ENCODE results near the gene GATA5.
"Not testable (repeated sequence)": the region's sequence is repeated elsewhere in the genome, so short reads cannot be mapped to it uniquely, and the experiment has no call there.

GATA5 gene

GRCh38 chr20:62493253-62493885 lies 17.6 kb upstream of the GATA5 start:
- TF ChIP-seq POLR2A (IDR thresholded peaks at IDR 0.05; ENCODE audit: low read depth, low read length) = no peak
- TF ChIP-seq TAF1 (IDR thresholded peaks at IDR 0.05; ENCODE audit: borderline replicate concordance, low read depth, low read length) = no peak
- no peak for TF ChIP-seq POLR2AphosphoS5 (IDR thresholded peaks at IDR 0.05; ENCODE audit: low read depth, low read length)
- DNase-seq (ENCODE audit: insufficient read length) (no peak), FAIRE-seq (no peak)

- FAIRE-seq (no peak), DNase-seq (ENCODE audit: insufficient read length) (no peak)
- TF ChIP-seq TAF1 (IDR thresholded peaks at IDR 0.05; ENCODE audit: borderline replicate concordance, low read depth, low read length) (no peak), POLR2AphosphoS5 (IDR thresholded peaks at IDR 0.05; ENCODE audit: low read depth, low read length) (no peak), POLR2A (IDR thresholded peaks at IDR 0.05; ENCODE audit: low read depth, low read length) (no peak)
Observed at GRCh38 chr20:62492711-62493110, 16.9 kb upstream of the GATA5 start.

GRCh38 chr20:62490783-62491182 lies 15.0 kb upstream of the GATA5 start:
- FAIRE-seq; DNase-seq (ENCODE audit: insufficient read length): not testable (repeated sequence)

- DNase-seq (ENCODE audit: insufficient read length) (no peak), FAIRE-seq (no peak)
- TF ChIP-seq POLR2A (IDR thresholded peaks at IDR 0.05; ENCODE audit: low read depth, low read length) (no peak), TAF1 (IDR thresholded peaks at IDR 0.05; ENCODE audit: borderline replicate concordance, low read depth, low read length) (no peak), POLR2AphosphoS5 (IDR thresholded peaks at IDR 0.05; ENCODE audit: low read depth, low read length) (no peak)
Observed at GRCh38 chr20:62489932-62490263, 14.1 kb upstream of the GATA5 start.

GRCh38 chr20:62489186-62489931 lies 13.6 kb upstream of the GATA5 start:
- TF ChIP-seq POLR2AphosphoS5 (IDR thresholded peaks at IDR 0.05; ENCODE audit: low read depth, low read length) (no peak), TAF1 (IDR thresholded peaks at IDR 0.05; ENCODE audit: borderline replicate concordance, low read depth, low read length) (no peak), POLR2A (IDR thresholded peaks at IDR 0.05; ENCODE audit: low read depth, low read length) (no peak)
- DNase-seq (ENCODE audit: insufficient read length) = no peak
- FAIRE-seq = no peak

- FAIRE-seq = no peak
- TF ChIP-seq TAF1 (IDR thresholded peaks at IDR 0.05; ENCODE audit: borderline replicate concordance, low read depth, low read length) (no peak), POLR2AphosphoS5 (IDR thresholded peaks at IDR 0.05; ENCODE audit: low read depth, low read length) (no peak), POLR2A (IDR thresholded peaks at IDR 0.05; ENCODE audit: low read depth, low read length) (no peak)
- DNase-seq (ENCODE audit: insufficient read length) = no peak
Observed at GRCh38 chr20:62488470-62488869, 12.7 kb upstream of the GATA5 start.

GRCh38 chr20:62487561-62488354 lies 12.0 kb upstream of the GATA5 start:
- FAIRE-seq = no peak
- no peak for DNase-seq (ENCODE audit: insufficient read length)
- TF ChIP-seq POLR2A (IDR thresholded peaks at IDR 0.05; ENCODE audit: low read depth, low read length) = no peak
- TF ChIP-seq TAF1 (IDR thresholded peaks at IDR 0.05; ENCODE audit: borderline replicate concordance, low read depth, low read length) = no peak
- no peak for TF ChIP-seq POLR2AphosphoS5 (IDR thresholded peaks at IDR 0.05; ENCODE audit: low read depth, low read length)

- FAIRE-seq = no peak
- DNase-seq (ENCODE audit: insufficient read length) = no peak
- TF ChIP-seq POLR2AphosphoS5 (IDR thresholded peaks at IDR 0.05; ENCODE audit: low read depth, low read length) (no peak), POLR2A (IDR thresholded peaks at IDR 0.05; ENCODE audit: low read depth, low read length) (no peak), TAF1 (IDR thresholded peaks at IDR 0.05; ENCODE audit: borderline replicate concordance, low read depth, low read length) (no peak)
Observed at GRCh38 chr20:62487118-62487517, 11.3 kb upstream of the GATA5 start.

GRCh38 chr20:62486484-62486883 lies 10.7 kb upstream of the GATA5 start:
- TF ChIP-seq POLR2A (IDR thresholded peaks at IDR 0.05; ENCODE audit: low read depth, low read length) = no peak
- TF ChIP-seq POLR2AphosphoS5 (IDR thresholded peaks at IDR 0.05; ENCODE audit: low read depth, low read length) = no peak
- no peak for TF ChIP-seq TAF1 (IDR thresholded peaks at IDR 0.05; ENCODE audit: borderline replicate concordance, low read depth, low read length)
- DNase-seq (ENCODE audit: insufficient read length) (no peak), FAIRE-seq (no peak)

GRCh38 chr20:62485701-62486089 lies 9.9 kb upstream of the GATA5 start:
- no peak for TF ChIP-seq TAF1 (IDR thresholded peaks at IDR 0.05; ENCODE audit: borderline replicate concordance, low read depth, low read length)
- TF ChIP-seq POLR2AphosphoS5 (IDR thresholded peaks at IDR 0.05; ENCODE audit: low read depth, low read length) = no peak
- TF ChIP-seq POLR2A (IDR thresholded peaks at IDR 0.05; ENCODE audit: low read depth, low read length) = no peak
- DNase-seq (ENCODE audit: insufficient read length) (no peak), FAIRE-seq (no peak)

- no peak for TF ChIP-seq POLR2A (IDR thresholded peaks at IDR 0.05; ENCODE audit: low read depth, low read length)
- no peak for TF ChIP-seq TAF1 (IDR thresholded peaks at IDR 0.05; ENCODE audit: borderline replicate concordance, low read depth, low read length)
- DNase-seq (ENCODE audit: insufficient read length) (no peak), FAIRE-seq (no peak)
Observed at GRCh38 chr20:62485062-62485700, 9.4 kb upstream of the GATA5 start.

Measured in GM12892 (cell line).